Naive thymus-derived CD4-positive, alpha-beta T cell (primary cell): ENCODE measurements around the gene NEDD4L. TPM values are rescaled to one million over a fixed set of nuclear protein-coding genes. Genes with fewer than 3 reads are reported as not detected.
"Not testable (repeated sequence)": the region's sequence is repeated elsewhere in the genome, so short reads cannot be mapped to it uniquely, and the experiment has no call there.

Experiments
- ATAC-seq: fragments of 150-1000 bp; cut with Tn5 transposase; 2 replicates; pipeline ENCODE4 v1.10.0; 2021; ENCODE audit warnings: mild to moderate bottlenecking, moderate library complexity
- CTCF ChIA-PET: fragments of 350-600 bp; sonication (Branson Sonifier 250); formaldehyde crosslinking; loops from one replicate; lab custom pipeline; 2021; ENCODE audit warnings: antibody characterized with exemption; lab: Charles Lee
- POLR2A ChIA-PET: fragments of 350-600 bp; sonication (Branson Sonifier 250); formaldehyde crosslinking; loops from one replicate; lab custom pipeline; 2021; ENCODE audit warnings: antibody characterized with exemption, inconsistent platforms; lab: Charles Lee
- DNase-seq, 9 donors: peaks; one replicate each; pipeline versions ENCODE4 v3.0.0 to v3.0.0-alpha.2; 2020 to 2022; ENCODE audit warnings: mixed read lengths in 1 of 9
- H3K27ac ChIP-seq: one replicate; pipeline ENCODE4 v1.7.0; 2013; ENCODE audit warnings: mild to moderate bottlenecking, low read depth, low read length, moderate library complexity
- H3K27me3 ChIP-seq, 2 donors: one replicate each; pipeline ENCODE4 v1.7.0; 2013; ENCODE audit warnings: low read length in 2 of 2, mild to moderate bottlenecking in 2 of 2, moderate library complexity in 2 of 2; ENCODE audit not compliant: control insufficient read depth in 2 of 2, insufficient read depth in 2 of 2
- H3K36me3 ChIP-seq, 3 experiments: 1 replicate in 2 of 3; 2 replicates in 1 of 3; pipeline ENCODE4 v1.7.0; 2013; ENCODE audit warnings: low read length in 3 of 3, mild to moderate bottlenecking in 3 of 3, moderate library complexity in 1 of 3; ENCODE audit not compliant: insufficient read depth in 3 of 3, control insufficient read depth in 2 of 3
- H3K4me1 ChIP-seq, 2 donors: one replicate each; pipeline ENCODE4 v1.7.0; 2013; ENCODE audit warnings: low read length in 2 of 2, mild to moderate bottlenecking in 2 of 2, moderate library complexity in 1 of 2; ENCODE audit not compliant: control insufficient read depth in 2 of 2, insufficient read depth in 2 of 2
- H3K4me3 ChIP-seq: 2 replicates; pipeline ENCODE4 v1.7.0; 2013; ENCODE audit warnings: mild to moderate bottlenecking, low read length
- H3K9me3 ChIP-seq, 3 experiments: 1 replicate in 2 of 3; 2 replicates in 1 of 3; pipeline ENCODE4 v1.7.0; 2013; ENCODE audit warnings: low read length in 3 of 3; ENCODE audit not compliant: control insufficient read depth in 2 of 3
- H3K27ac Mint-ChIP-seq, 9 donors: one replicate each; pipeline ENCODE4 v1.8.0; 2020 to 2022; ENCODE audit warnings: mixed read lengths in 9 of 9, mild to moderate bottlenecking in 8 of 9, moderate library complexity in 5 of 9, inconsistent platforms in 2 of 9
- H3K27me3 Mint-ChIP-seq, 5 donors: one replicate each; pipeline ENCODE4 v1.8.0; 2021 to 2022; ENCODE audit warnings: mixed read lengths in 5 of 5, mild to moderate bottlenecking in 1 of 5
- H3K36me3 Mint-ChIP-seq, 5 donors: one replicate each; pipeline ENCODE4 v1.8.0; 2020 to 2022; ENCODE audit warnings: mixed read lengths in 5 of 5, mild to moderate bottlenecking in 3 of 5, inconsistent platforms in 1 of 5
- H3K4me1 Mint-ChIP-seq, 7 donors: one replicate each; pipeline ENCODE4 v1.8.0; 2020 to 2022; ENCODE audit warnings: mixed read lengths in 7 of 7, mild to moderate bottlenecking in 3 of 7, inconsistent platforms in 1 of 7
- H3K4me3 Mint-ChIP-seq, 10 donors: one replicate each; pipeline ENCODE4 v1.8.0; 2020 to 2022; ENCODE audit warnings: mild to moderate bottlenecking in 10 of 10, mixed read lengths in 10 of 10, moderate library complexity in 6 of 10, inconsistent platforms in 2 of 10
- H3K9me3 Mint-ChIP-seq, 11 donors: one replicate each; pipeline ENCODE4 v1.8.0; 2020 to 2022; ENCODE audit warnings: mixed read lengths in 11 of 11, mild to moderate bottlenecking in 4 of 11, inconsistent platforms in 1 of 11, moderate library complexity in 1 of 11
- intact Hi-C, 2 donors: fragments of 100-400 bp; cut with micrococcal nuclease; formaldehyde crosslinking; loops; one replicate each; pipeline ENCODE4 v1.15.1; 2023
- polyA plus RNA-seq, 2 donors: library from polyadenylated mRNA; unstranded; fragments of 300-500 nt; fragmentation: Illumina TruSeq; gene quantifications; one replicate each; pipeline ENCODE4 v1.2.3, GENCODE V29; 2021
- total RNA-seq, 6 experiments: library from RNA in 5 of 6; stranded (reverse) in 5 of 6; gene quantifications; 1 replicate in 5 of 6; 2 replicates in 1 of 6; pipeline ENCODE4 v1.2.3 and lab custom pipeline; 2021 to 2026

The NEDD4L gene
- total and polyA plus RNA-seq, 7 experiments from 2014 or later: 1.1 to 10.3 (median 4.2) TPM

DNA sequence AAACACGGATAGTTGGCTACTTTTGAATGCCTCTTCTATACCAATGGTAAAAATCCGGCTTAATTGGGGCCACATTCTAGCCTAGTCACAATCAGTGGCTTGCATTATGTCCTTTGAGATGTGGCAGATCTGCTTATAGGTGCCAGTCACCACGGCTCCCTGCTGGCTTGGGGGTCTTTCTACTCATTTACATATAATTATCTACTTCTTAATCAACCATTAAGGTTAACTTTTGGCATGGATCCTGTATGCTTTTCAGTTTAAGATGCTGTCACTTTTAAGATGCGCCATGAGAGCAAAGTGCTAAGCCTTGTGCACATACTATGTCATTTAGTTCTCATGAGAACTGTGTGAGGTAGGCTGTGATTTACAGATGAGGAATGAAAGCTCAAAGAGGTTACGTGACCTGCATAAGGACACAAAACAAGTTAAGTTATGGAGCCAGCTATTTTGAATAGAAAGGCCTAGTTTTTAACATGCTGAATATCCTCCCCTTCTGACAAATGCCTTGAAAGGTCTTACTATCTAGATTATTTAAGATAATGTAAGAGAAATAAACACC is 4.1 kb downstream of the NEDD4L start:
- H3K9me3 ChIP-seq: no peaks in the 10 kb centered on the region
- peaks cover 12 to 23% (median 14%) of the 10 kb centered on the region in 7 donors for H3K4me1 Mint-ChIP-seq
- no peak overlapping the region for H3K27ac ChIP-seq
- no peaks in the 10 kb centered on the region for H3K27me3 ChIP-seq
- H3K36me3 ChIP-seq: peaks cover 0 to 3% (median 0%) of the 10 kb centered on the region in 3 experiments
- CTCF ChIA-PET: no interaction called here
- intact Hi-C loops: loop anchor here in 1 of 2 donors (10.0 kb wide), 1 partner anchor 1857 kb away; no protein-coding TSS in a partner anchor
- H3K4me3 Mint-ChIP-seq: no peak overlapping the region
- DNase-seq: no peak
- H3K4me1 ChIP-seq: peaks cover 0 to 1% of the 10 kb centered on the region in 2 donors
- POLR2A ChIA-PET: no interaction called here
- H3K27me3 Mint-ChIP-seq: peaks cover 0 to 37% (median 0%) of the 10 kb centered on the region in 5 donors
- no peak for ATAC-seq
- no peak overlapping the region for H3K27ac Mint-ChIP-seq
- no peaks in the 10 kb centered on the region for H3K36me3 Mint-ChIP-seq
- no peak overlapping the region for H3K4me3 ChIP-seq
- no peaks in the 10 kb centered on the region for H3K9me3 Mint-ChIP-seq

DNA sequence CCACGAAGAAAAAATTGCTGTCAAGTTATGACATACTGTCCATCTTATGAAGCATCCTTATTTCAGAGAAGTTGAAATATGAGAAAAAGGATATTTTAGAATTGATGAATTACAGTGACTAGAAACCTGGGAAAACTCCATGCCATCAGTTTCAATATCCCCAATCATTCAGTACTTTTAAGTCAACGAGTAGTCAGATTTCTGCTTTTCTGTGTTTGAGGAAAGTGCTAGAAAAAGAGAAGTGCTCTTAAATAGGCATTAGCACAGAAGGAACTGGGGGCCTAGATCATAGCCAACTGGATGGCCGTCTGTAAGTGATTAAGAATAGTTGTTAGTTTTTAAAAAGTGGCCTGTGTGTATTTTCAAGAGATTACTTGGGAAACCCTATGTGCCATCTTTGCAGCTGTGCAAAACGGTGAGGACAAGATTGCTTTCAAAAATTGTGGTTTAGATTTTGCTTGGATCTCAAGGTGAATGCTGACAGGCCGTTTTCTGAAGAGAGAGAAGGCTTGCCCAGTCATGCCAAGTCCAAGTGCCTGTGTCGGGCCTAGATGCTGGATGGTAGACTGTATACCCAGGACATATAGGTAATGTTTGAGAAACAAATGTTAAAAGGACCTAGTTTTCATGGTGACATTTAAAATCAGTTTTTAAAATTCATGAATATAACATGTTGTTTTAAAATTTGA is 5.1 kb downstream of the NEDD4L start:
- CTCF ChIA-PET: interaction anchor here (0.5 kb wide), 1 partner anchor 1708 kb away, joined by 3 read pairs; no protein-coding TSS in a partner anchor

DNA sequence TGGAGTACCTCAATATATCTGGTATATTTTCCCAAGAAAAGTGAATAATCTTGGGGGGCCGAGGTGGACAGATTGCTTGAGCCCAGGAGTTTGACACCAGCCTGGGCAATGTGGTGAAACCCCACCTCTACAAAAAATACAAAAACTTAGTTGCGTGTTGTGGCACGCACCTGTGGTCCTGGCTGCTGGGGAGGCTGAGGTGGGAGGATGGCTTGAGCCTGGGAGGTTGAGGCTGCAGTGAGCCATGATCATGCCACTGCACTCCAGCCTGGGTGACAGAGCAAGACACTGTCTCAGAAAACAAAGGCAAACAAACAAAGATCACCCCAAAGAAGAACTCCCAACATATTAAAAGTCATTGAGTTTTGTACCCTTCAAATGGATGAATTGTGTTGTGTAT is 6.9 kb downstream of the NEDD4L start:
- Mint-ChIP-seq H3K27me3 (peaks cover 0 to 22% (median 3%) of the 10 kb centered on the region in 5 donors), H3K4me1 (peaks cover under 1 to 12% (median 2%) of the 10 kb centered on the region in 7 donors)
- CTCF ChIA-PET, H3K4me3 Mint-ChIP-seq, ATAC-seq, H3K27ac Mint-ChIP-seq, DNase-seq, H3K4me3 ChIP-seq, intact Hi-C loops, H3K36me3 ChIP-seq, POLR2A ChIA-PET, H3K9me3 Mint-ChIP-seq, H3K9me3 ChIP-seq, H3K27me3 ChIP-seq, H3K36me3 Mint-ChIP-seq, H3K27ac ChIP-seq, H3K4me1 ChIP-seq: not testable (repeated sequence)

More for the DNA sequence above, 5.1 kb downstream of the NEDD4L start:
- Mint-ChIP-seq H3K9me3 (no peaks in the 10 kb centered on the region), H3K4me1 (peaks cover 9 to 19% (median 12%) of the 10 kb centered on the region in 7 donors), H3K36me3 (no peaks in the 10 kb centered on the region), H3K27me3 (peaks cover 0 to 32% (median 0%) of the 10 kb centered on the region in 5 donors), H3K27ac (no peak overlapping the region), H3K4me3 (no peak overlapping the region)
- POLR2A ChIA-PET: no interaction called here
- DNase-seq (no peak), ATAC-seq (no peak)
- Histone ChIP-seq H3K27ac (no peak overlapping the region), H3K27me3 (no peaks in the 10 kb centered on the region), H3K9me3 (no peaks in the 10 kb centered on the region), H3K4me3 (no peak overlapping the region), H3K4me1 (no peaks in the 10 kb centered on the region), H3K36me3 (no peaks in the 10 kb centered on the region)
- intact Hi-C loops: loop anchor here in 1 of 2 donors (10.0 kb wide), 1 partner anchor 1856 kb away; no protein-coding TSS in a partner anchor

DNA sequence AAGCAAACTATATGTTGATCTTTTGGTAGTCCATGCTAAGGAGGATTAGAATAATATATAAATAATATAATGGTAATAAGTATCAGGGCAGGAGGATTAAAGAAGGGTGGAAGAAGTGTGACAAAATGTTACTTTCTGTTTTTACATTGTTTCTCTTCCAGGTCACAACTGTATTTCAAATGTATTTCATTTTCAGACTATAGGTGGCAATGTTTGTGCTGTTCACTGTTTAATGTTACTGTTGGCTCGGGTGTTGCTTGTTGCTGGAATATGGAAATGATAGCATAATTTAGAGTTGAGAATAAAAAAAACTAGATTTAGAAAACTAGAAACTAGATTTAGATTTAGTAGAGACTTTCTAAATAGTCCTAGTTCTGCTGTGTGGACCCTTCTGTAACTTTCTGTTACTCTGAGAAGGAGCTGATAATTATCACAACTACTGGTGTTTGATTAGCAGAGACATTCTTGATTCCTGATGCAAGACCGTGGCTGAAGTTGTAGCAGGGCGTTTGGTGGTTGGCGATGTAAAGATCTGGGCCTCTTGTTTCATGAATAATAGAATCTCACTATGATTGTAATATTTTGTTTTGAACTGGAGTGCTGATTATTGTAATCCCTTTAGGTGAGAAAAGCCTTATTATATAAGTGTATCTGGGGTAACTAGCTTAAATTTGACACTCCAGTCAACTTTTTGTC is 7.9 kb downstream of the NEDD4L start:
- Mint-ChIP-seq H3K36me3 (no peaks in the 10 kb centered on the region), H3K27me3 (peaks cover 0 to 12% (median 3%) of the 10 kb centered on the region in 5 donors), H3K4me3 (no peak overlapping the region), H3K9me3 (no peaks in the 10 kb centered on the region), H3K4me1 (peaks cover 0 to 6% (median 0%) of the 10 kb centered on the region in 7 donors), H3K27ac (peak overlapping the region in 1 of 9 donors; percentile 11)
- CTCF ChIA-PET: no interaction called here
- ATAC-seq (peak; percentile 47), DNase-seq (peak in 2 of 9 donors; percentile 2 to 4)
- H3K27ac ChIP-seq: no peak overlapping the region
- intact Hi-C loops: no loop called here
- no peaks in the 10 kb centered on the region for H3K9me3 ChIP-seq
- H3K4me1 ChIP-seq: no peaks in the 10 kb centered on the region
- no peaks in the 10 kb centered on the region for H3K27me3 ChIP-seq
- H3K4me3 ChIP-seq: no peak overlapping the region
- H3K36me3 ChIP-seq: no peaks in the 10 kb centered on the region
- POLR2A ChIA-PET: no interaction called here

DNA sequence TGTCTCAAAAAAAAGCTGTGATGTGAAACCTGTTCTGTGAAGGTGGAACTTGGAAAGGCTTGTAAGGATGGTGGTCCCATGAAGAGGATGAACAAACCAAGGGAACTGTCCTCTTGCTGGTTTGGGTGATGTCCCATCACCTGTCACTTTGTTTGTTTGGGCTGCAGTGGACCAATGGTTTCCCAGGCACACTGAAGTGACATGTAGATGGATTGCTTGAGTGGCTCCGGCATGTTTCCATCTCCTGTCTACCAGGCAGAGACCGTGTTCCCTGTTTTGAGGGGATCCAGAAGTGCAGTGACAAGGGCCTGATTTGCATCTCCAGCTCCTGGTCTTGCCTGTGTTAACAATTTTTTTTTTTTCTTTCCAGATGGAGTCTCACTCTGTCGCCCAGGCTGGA is 8.9 kb downstream of the NEDD4L start:
- Mint-ChIP-seq H3K27ac (no peak overlapping the region), H3K4me3 (no peak overlapping the region), H3K9me3 (no peaks in the 10 kb centered on the region), H3K36me3 (no peaks in the 10 kb centered on the region), H3K27me3 (peaks cover 0 to 6% (median 3%) of the 10 kb centered on the region in 5 donors), H3K4me1 (peaks cover 0 to 6% (median 0%) of the 10 kb centered on the region in 7 donors)
- Histone ChIP-seq H3K36me3 (no peaks in the 10 kb centered on the region), H3K27ac (no peak overlapping the region), H3K9me3 (no peaks in the 10 kb centered on the region), H3K4me3 (no peak overlapping the region), H3K27me3 (no peaks in the 10 kb centered on the region), H3K4me1 (no peaks in the 10 kb centered on the region)
- ChIA-PET CTCF (no interaction called here), POLR2A (interaction anchor here (1.0 kb wide), 1 partner anchor 506 kb away, joined by 3 read pairs; no protein-coding TSS in a partner anchor)
- DNase-seq (no peak), ATAC-seq (no peak)
- intact Hi-C loops: no loop called here

DNA sequence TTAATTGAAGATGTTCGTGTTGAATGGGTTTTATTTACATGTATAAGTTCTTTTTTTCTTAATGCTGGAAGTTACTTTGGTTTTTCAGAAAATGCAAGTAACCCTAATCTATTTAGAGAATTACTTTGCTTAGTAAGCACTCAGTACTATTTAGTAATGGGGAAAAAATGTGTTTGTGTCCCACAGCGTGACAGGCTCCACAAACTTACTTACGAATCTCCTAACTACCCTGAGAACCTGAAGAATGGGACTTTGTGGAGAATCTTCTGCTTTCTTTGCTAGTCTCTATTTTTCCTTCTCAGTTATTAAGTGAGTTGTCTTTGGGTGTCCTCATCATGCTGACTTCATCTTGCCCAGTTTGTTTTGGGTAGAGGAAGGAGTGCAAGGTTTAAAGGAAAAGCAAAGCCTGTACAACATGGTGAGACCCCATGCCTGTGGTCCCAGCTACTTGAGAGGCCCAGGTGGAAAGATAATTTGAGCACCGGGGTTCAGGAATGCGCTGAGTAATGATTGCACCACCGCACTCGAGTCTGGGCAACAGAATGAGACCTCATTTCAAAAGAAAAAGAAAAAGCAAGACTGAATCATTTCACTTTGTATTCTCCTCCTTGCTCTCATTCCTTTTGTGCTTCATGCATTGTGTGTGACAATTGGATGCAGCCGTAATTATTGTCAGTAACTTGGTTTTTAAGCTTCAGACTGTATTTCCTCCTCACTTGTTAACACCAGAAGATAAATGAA is 10.2 kb downstream of the NEDD4L start:
- Mint-ChIP-seq H3K4me3 (no peak overlapping the region), H3K36me3 (no peaks in the 10 kb centered on the region), H3K4me1 (peaks cover 0 to 6% (median 0%) of the 10 kb centered on the region in 7 donors), H3K27ac (no peak overlapping the region), H3K9me3 (no peaks in the 10 kb centered on the region), H3K27me3 (peaks cover 0 to 6% (median 0%) of the 10 kb centered on the region in 5 donors)
- H3K36me3 ChIP-seq: no peaks in the 10 kb centered on the region
- ChIA-PET CTCF (interaction anchor here (0.9 kb wide), 1 partner anchor 15 kb away, joined by 4 read pairs; no protein-coding TSS in a partner anchor), POLR2A (no interaction called here)
- no peaks in the 10 kb centered on the region for H3K4me1 ChIP-seq
- intact Hi-C loops: no loop called here
- no peaks in the 10 kb centered on the region for H3K27me3 ChIP-seq
- H3K9me3 ChIP-seq: no peaks in the 10 kb centered on the region
- no peak overlapping the region for H3K27ac ChIP-seq
- DNase-seq (no peak), ATAC-seq (no peak)
- H3K4me3 ChIP-seq: no peak overlapping the region
